GM18909 (cell line): ENCODE measurements around the gene UCK2.

Experiments used
- ATAC-seq: cut with Tn5 transposase; IDR thresholded peaks from one replicate; pipeline ENCODE4 v1.9.1; 2021; ENCODE audit warnings: mild to moderate bottlenecking; ENCODE audit not compliant: unreplicated experiment, poor library complexity

The UCK2 gene

DNA sequence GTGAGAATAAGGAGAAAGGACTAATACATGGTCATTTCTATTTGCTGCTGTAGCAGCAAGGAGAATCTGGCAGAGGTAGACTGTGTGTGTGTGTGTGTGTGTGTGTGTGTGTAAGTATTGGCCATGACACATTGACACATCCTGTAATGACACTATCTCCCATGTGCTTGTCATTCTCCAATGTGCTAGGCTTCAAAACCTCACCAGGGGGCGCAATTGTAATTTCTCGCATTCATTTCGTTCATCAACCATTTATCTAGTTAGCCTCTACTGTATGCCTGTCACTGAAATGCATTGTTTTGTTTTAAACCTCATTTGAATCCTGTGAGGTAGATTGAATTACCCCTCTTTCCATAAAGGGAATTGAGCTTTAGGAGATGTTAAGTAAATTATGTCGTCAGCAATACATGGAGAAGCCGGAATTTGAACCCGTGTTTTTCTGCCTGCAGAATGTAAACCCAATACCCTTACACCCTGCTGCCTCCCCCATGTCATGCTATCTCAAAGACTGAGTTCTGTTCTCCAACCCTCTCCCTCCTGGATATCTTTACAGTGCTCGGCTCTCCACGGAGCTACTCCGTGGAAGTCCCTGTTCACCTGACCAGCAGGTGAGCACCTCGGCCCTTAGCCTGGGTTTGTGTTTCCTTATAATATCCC lies 100.8 kb downstream of the UCK2 start:
- no peak for ATAC-seq

GRCh38 chr1:165930961-165931360 lies 103.5 kb downstream of the UCK2 start:
- ATAC-seq: no peak

GRCh38 chr1:165933446-165934170 lies 106.2 kb downstream of the UCK2 start:
- no peak for ATAC-seq

DNA sequence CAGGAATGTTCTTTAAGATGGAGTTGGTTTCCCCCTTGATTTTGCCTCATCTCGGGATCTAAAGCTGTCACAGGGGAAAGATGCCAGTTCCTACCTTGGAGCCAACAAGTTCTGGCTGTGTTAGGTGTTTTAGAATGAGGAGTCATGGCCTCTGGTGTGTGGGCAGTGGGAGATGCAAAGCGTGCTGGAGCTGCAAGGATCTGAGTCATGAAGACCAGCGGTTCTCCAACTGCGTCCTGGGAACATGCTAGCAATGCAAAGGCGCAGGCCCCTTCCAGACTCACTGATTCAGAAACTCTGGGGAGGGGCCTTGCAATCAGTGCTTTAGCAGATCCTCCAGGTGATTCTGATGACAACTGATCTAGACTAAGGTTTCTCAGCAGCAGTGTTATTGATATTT lies 109.1 kb downstream of the UCK2 start:
- no peak for ATAC-seq

- ATAC-seq: no peak
Measured at GRCh38 chr1:165937829-165938228, 110.4 kb downstream of the UCK2 start.

GRCh38 chr1:165938844-165939243 lies 111.4 kb downstream of the UCK2 start:
- no peak for ATAC-seq

DNA sequence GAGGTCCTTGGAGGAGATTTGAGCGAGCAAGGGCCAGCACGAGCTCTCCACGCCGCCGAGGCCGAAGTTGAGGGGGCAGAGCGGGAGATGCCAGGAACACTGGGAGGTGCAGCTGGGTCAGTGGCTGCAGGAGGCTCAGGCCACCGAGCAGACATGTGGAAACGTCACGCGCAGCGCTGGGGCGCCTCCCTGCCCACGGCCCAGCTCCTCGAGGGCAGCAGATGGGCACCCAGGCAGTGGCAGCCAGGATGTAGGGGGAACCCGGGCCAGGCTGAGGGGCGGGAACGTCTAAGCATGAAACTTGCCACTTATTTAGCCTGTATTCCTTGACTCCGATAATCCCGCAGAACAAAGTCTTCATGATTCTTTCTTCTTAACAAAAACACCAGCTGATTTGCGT lies 114.1 kb downstream of the UCK2 start:
- no peak for ATAC-seq

DNA sequence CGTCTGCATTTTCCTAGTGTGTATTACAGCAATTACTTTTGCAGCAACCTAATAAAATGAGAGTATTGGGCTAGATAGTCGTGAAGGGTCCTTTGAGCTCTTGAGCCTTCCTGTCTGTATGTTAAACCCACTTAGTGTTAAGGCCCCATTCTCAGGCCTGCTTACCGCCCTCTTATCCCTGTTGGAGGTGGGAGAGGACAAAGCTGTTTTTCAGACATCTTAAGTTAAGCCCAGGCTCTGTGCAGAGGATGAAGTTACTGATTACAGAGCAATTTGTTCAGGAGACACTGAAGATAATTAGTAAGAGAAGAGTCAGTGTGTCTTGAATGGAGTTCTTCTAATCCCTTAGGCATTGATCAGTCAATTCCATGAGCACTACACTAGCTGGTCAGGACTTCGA lies 114.6 kb downstream of the UCK2 start:
- ATAC-seq: no peak

DNA sequence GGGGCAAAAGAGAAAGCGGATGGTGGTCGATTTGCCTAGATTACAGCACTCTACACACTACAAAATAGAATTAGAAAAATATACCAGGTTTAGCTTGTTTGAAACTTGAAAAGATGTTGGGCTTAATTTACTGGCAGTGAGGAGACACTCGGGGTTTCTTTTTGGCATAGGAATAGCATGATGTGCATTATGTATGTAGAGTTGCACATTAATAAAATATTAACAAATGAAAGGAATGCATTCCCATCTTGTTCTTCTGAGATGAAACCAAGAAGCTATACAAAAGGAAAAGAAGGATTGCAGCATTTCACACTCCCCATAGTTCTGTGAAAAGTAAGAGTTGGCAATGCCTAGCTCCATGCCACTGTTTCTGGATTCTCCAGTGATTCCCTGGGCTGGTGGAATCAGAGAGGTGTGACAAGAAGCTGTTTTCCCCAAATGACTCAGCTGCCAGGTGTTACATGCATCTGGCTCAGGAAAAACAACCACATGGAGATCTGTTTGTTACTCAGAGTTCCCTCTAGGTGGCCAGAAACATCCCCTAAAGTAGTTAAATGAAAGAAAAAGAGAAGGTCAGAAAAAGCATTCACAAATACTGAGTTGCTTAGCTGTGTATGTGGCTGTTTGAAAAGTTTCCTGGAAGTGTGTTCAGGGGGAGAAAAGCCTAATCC lies 115.6 kb downstream of the UCK2 start:
- ATAC-seq: no peak

DNA sequence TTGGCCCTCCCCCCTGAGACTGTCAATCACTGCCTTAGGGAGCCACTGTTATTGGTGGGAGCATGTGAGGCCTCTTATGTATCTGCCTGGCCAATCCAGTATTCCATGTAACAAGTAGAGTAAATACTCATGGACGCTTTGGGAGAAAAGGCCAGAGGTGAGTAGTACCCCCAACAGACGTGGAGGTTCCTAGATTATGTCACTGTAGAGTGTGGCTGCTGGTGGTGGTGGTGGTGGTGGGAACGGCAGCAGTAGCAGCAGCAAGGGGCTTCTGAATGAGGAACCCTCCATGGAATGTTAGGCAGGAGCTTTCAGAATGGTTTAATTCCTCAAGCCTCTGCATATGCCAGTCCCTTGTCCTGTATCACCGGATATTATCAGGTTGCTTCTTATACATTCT lies 118.5 kb downstream of the UCK2 start:
- ATAC-seq: no peak

DNA sequence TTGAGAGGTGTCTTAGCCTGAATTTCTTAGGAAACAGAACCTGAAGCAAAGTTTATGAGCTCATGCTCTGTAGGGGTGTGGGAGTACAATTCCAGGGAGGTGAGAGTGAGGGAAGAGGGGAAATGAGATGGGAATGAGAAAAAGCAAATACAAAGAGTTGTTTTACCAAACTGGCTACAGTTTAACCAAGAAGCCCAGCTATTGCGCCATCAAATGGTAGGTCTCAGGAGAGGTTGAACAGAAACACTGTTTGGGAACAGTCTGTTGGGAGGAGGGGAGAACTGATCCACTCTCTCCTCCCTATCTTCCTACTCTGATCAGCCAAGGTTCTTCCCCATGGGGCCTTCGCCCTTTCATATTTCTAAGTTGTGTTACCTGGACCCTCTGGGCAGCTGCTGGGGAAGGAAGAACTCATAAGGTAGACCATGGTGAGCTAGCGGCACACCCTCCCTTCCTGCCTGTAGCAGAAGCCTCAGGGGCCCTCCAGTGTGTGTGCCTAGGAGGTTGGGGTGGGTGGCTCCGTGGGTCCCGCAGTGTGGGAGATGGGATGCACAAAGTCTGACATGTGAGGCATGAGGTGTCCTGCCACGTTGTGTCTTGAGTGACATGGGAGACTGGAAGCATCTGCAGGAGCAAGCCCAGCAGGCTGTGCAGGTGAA lies 120.5 kb downstream of the UCK2 start:
- ATAC-seq: no peak

DNA sequence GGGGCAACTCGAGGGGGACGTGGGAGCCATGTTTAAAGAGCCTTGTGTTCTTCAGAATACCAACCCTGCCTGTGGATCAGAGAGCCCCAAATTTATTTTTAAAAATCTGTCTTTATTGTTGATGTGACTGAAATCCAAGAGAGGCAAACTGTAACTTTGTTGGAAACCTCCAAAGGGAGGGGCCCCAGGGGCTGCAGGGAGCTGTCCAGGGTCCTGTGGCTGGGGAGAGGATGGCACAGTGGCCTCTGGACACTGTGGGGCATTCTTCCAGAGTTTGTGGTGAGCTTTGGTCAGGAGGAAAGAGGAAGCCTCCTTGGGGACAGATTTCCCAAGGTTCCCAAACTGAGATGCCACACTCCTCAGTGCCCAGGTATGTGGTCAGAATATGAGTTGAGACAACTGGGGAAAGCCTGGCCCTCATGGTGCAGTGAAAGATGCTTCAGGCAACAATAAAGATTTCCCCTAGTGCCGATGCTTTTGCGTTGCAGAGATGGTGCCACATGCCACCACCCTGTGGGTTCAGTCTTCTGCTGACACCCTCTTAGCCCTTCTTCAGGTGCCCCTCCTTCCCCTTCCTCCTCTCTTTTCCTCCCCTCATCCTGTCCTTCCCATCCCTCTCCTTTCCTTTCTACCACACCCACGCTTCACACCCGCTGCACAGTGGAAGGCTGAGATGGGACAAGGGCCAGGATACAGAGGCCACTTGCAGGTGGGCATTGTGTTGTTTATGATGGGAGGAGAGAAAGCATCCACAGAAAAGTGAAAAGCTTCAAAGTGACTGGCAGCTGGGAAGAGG lies 122.1 kb downstream of the UCK2 start:
- ATAC-seq: no peak

GRCh38 chr1:165954940-165955339 lies 127.5 kb downstream of the UCK2 start:
- no peak for ATAC-seq

GRCh38 chr1:165958306-165958705 lies 130.9 kb downstream of the UCK2 start:
- ATAC-seq: no peak

DNA sequence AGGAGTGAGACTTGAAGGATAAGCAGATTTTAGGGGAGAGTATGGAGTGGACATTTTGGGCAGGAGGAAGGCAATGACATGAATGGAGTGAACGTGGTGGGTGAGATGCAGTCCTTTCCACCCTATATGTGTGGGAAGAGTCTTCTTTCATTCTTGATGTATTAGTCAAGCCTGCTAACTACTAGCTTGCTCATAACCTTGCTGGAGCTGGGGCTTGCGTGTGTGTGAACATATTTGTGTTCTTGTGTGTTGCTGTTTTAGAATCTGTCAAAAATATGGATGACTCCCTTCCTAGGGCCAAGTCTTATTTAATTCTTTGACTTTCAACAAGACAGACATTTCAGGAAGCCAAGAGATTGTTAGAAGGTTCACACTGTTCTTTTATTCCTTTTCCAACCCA lies 132.7 kb downstream of the UCK2 start:
- no peak for ATAC-seq

DNA sequence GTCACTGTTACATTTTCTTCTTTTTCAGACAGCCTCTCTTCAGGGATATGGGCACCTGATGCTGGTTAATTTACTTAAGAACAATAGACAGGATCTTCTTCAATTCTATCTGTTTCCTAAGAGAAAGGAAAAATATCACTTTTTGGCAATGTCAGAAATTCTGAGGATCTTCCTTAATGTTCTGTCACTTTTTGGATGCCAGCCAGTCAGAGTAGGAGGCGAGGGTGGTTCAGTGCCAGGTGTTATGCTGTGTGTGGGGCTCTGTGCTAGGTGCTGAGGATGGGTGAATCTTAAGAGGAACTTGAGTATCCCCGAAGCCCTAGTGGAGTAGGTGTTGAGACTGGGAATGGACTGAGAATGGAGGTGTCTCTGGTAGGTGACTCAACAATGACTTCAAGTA lies 133.5 kb downstream of the UCK2 start:
- ATAC-seq: no peak
